Esophagus squamous epithelium (tissue), 5 donors: ENCODE measurements around the gene KCNMA1. TPM values are rescaled to one million over a fixed set of nuclear protein-coding genes. Genes with fewer than 3 reads are reported as not detected.

Experiments used
- DNase-seq: peaks from one replicate; lab custom pipeline; 2025; lab: John Stamatoyannopoulos, UW
- H3K27ac ChIP-seq, 4 donors: fragments of 200-600 bp; sonication (generic); one replicate each; pipeline ENCODE4 v1.5.1; 2016 to 2019; ENCODE audit warnings: mild to moderate bottlenecking in 1 of 4
- H3K27me3 ChIP-seq, 4 donors: fragments of 200-600 bp; sonication (generic); 1 replicate in 3 of 4; 2 replicates in 1 of 4; pipeline versions ENCODE4 v1.5.1 to v1.6.0; 2017 to 2021; ENCODE audit warnings: antibody characterized with exemption in 1 of 4
- H3K36me3 ChIP-seq, 3 donors: fragments of 200-600 bp; sonication (generic); one replicate each; pipeline ENCODE4 v1.5.1; 2016 to 2019
- H3K4me1 ChIP-seq, 3 donors: fragments of 200-600 bp; sonication (generic); one replicate each; pipeline ENCODE4 v1.5.1; 2017 to 2019
- H3K4me3 ChIP-seq, 4 donors: fragments of 200-600 bp; sonication (generic); 1 replicate in 3 of 4; 2 replicates in 1 of 4; pipeline ENCODE4 v1.5.1; 2016 to 2019; ENCODE audit warnings: mild to moderate bottlenecking in 2 of 4, moderate library complexity in 1 of 4
- H3K9me3 ChIP-seq, 3 donors: fragments of 200-600 bp; sonication (generic); one replicate each; pipeline ENCODE4 v1.5.1; 2016 to 2019
- POLR2A ChIP-seq, 4 donors: fragments of 450-650 bp; IDR thresholded peaks; one replicate each; pipeline ENCODE4 v1.6.1; 2017; ENCODE audit warnings: antibody characterized with exemption in 4 of 4, mild to moderate bottlenecking in 4 of 4, moderate library complexity in 3 of 4
- WGBS, 2 donors: methylation state at CpG; one replicate each; pipeline ENCODE4 v1.1.5; 2018; 5-methylcytosine and 5-hydroxymethylcytosine counted together
- intact Hi-C: fragments of 100-400 bp; cut with DNase I; formaldehyde crosslinking; loops from one replicate; pipeline ENCODE4 v1.15.0; 2022
- total RNA-seq, 4 donors: library from RNA; depleted of rRNA; stranded (reverse); fragments of >200 nt; gene quantifications; one replicate each; pipeline ENCODE4 v1.1.0, GENCODE V29; 2016
- TF ChIP-seq, protein P1 (sequence below), 6 experiments: fragments of 450-650 bp in 4 of 6; fragments of 200-600 bp in 2 of 6; sonication (generic) in 2 of 6; IDR thresholded peaks; one replicate each; pipeline ENCODE4 v1.5.1; 2016 to 2019; ENCODE audit warnings: antibody characterized with exemption in 6 of 6, mild to moderate bottlenecking in 4 of 6, moderate library complexity in 4 of 6
- donor health status: DM: yes; HTN: yes; CAD: no.

The KCNMA1 gene
- total RNA-seq, 4 donors from 2014 or later = 7.5 to 74.2 (median 18.0) TPM

- Histone ChIP-seq H3K27ac (no peak overlapping the region), H3K4me3 (no peak overlapping the region), H3K27me3 (no peaks in the 10 kb centered on the region), H3K9me3 (no peaks in the 10 kb centered on the region), H3K4me1 (peaks cover 0 to 8% (median 0%) of the 10 kb centered on the region in 3 donors), H3K36me3 (no peaks in the 10 kb centered on the region)
- TF ChIP-seq POLR2A (IDR thresholded peaks at IDR 0.05) = no peak
- TF ChIP-seq, protein P1, sequence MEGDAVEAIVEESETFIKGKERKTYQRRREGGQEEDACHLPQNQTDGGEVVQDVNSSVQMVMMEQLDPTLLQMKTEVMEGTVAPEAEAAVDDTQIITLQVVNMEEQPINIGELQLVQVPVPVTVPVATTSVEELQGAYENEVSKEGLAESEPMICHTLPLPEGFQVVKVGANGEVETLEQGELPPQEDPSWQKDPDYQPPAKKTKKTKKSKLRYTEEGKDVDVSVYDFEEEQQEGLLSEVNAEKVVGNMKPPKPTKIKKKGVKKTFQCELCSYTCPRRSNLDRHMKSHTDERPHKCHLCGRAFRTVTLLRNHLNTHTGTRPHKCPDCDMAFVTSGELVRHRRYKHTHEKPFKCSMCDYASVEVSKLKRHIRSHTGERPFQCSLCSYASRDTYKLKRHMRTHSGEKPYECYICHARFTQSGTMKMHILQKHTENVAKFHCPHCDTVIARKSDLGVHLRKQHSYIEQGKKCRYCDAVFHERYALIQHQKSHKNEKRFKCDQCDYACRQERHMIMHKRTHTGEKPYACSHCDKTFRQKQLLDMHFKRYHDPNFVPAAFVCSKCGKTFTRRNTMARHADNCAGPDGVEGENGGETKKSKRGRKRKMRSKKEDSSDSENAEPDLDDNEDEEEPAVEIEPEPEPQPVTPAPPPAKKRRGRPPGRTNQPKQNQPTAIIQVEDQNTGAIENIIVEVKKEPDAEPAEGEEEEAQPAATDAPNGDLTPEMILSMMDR (IDR thresholded peaks at IDR 0.05) = no peak
- intact Hi-C loops = no loop called here
- WGBS, 2 donors = 67 to 80% methylated on average over 4 of the region's 4 CpGs
- no peak for DNase-seq
Measured at GRCh38 chr10:77378366-77379349, 258.9 kb downstream of the KCNMA1 start.

GRCh38 chr10:77377678-77378352 is 259.8 kb downstream of the KCNMA1 start:
- Histone ChIP-seq H3K27ac (no peak overlapping the region), H3K9me3 (no peaks in the 10 kb centered on the region), H3K27me3 (no peaks in the 10 kb centered on the region), H3K4me3 (no peak overlapping the region), H3K36me3 (no peaks in the 10 kb centered on the region), H3K4me1 (peaks cover 0 to 8% (median 0%) of the 10 kb centered on the region in 3 donors)
- intact Hi-C loops = no loop called here
- 70 to 75% methylated on average over 6 of the region's 6 CpGs for WGBS, 2 donors
- DNase-seq = no peak
- TF ChIP-seq POLR2A (IDR thresholded peaks at IDR 0.05) = no peak
- TF ChIP-seq, protein P1 (IDR thresholded peaks at IDR 0.05) = no peak

GRCh38 chr10:77377034-77377433 is 260.6 kb downstream of the KCNMA1 start:
- WGBS, 2 donors = 68 to 70% methylated on average over 2 to 4 of the region's 5 CpGs
- intact Hi-C loops = no loop called here
- Histone ChIP-seq H3K9me3 (no peaks in the 10 kb centered on the region), H3K27me3 (no peaks in the 10 kb centered on the region), H3K4me3 (no peak overlapping the region), H3K4me1 (peaks cover 0 to 8% (median 0%) of the 10 kb centered on the region in 3 donors), H3K36me3 (no peaks in the 10 kb centered on the region), H3K27ac (no peak overlapping the region)
- no peak for DNase-seq
- no peak for TF ChIP-seq POLR2A (IDR thresholded peaks at IDR 0.05)
- TF ChIP-seq, protein P1 (IDR thresholded peaks at IDR 0.05) = no peak

- no peaks in the 10 kb centered on the region for H3K27me3 ChIP-seq
- no peak overlapping the region for H3K4me3 ChIP-seq
- 56 to 81% methylated on average over 2 of the region's 2 CpGs for WGBS, 2 donors
- intact Hi-C loops = no loop called here
- H3K27ac ChIP-seq = peak overlapping the region in 2 of 4 donors; percentile 17 to 26
- H3K9me3 ChIP-seq = peaks cover 0 to under 1% (median 0%) of the 10 kb centered on the region in 3 donors
- peaks cover 0 to 8% (median 0%) of the 10 kb centered on the region in 3 donors for H3K4me1 ChIP-seq
- DNase-seq = no peak
- TF ChIP-seq, protein P1 (IDR thresholded peaks at IDR 0.05) = no peak
- TF ChIP-seq POLR2A (IDR thresholded peaks at IDR 0.05) = no peak
- no peaks in the 10 kb centered on the region for H3K36me3 ChIP-seq
Measured at GRCh38 chr10:77374189-77374656, 263.4 kb downstream of the KCNMA1 start.
